Neuronal stem cell (in vitro differentiated cells): ENCODE measurements around the gene CCDC74A.

Experiments
- DNase-seq: peaks from one replicate; pipeline ENCODE4 v3.0.0-alpha.2; 2013; ENCODE audit warnings: low spot score
- H2AFZ ChIP-seq: one replicate; pipeline ENCODE4 v1.6.1; 2013; ENCODE audit warnings: mild to moderate bottlenecking, low read length, inconsistent platforms
- H2AK5ac ChIP-seq: 2 replicates; pipeline ENCODE4 v1.6.1; 2013; ENCODE audit warnings: low read depth, mild to moderate bottlenecking, inconsistent platforms, low read length, moderate library complexity, mixed read lengths
- H2BK120ac ChIP-seq: 2 replicates; pipeline ENCODE4 v1.6.1; 2013; ENCODE audit warnings: low read depth, mild to moderate bottlenecking, inconsistent platforms, low read length, moderate library complexity, mixed read lengths
- H2BK12ac ChIP-seq: one replicate; pipeline ENCODE4 v1.6.1; 2013; ENCODE audit warnings: low read length, inconsistent platforms
- H2BK15ac ChIP-seq: 2 replicates; pipeline ENCODE4 v1.6.1; 2013; ENCODE audit warnings: mild to moderate bottlenecking, low read length, inconsistent platforms, mixed read lengths
- H2BK5ac ChIP-seq: one replicate; pipeline ENCODE4 v1.6.1; 2013; ENCODE audit warnings: inconsistent platforms, mild to moderate bottlenecking, low read length, moderate library complexity
- H3K14ac ChIP-seq: one replicate; pipeline ENCODE4 v1.6.1; 2013; ENCODE audit warnings: low read length, inconsistent platforms
- H3K18ac ChIP-seq: 2 replicates; pipeline ENCODE4 v1.6.1; 2013; ENCODE audit warnings: low read length, inconsistent platforms
- H3K23ac ChIP-seq: 2 replicates; pipeline ENCODE4 v1.6.1; 2013; ENCODE audit warnings: low read depth, mild to moderate bottlenecking, mixed read lengths, low read length, inconsistent platforms; ENCODE audit not compliant: poor library complexity
- H3K27ac ChIP-seq: replicated peaks from 3 replicates; pipeline ENCODE4 v1.5.1; 2013; ENCODE audit warnings: low read length, inconsistent platforms
- H3K27me3 ChIP-seq, 3 experiments: 2 replicates each; pipeline ENCODE4 v1.6.1; 2013; ENCODE audit warnings: low read length in 3 of 3, mild to moderate bottlenecking in 2 of 3, inconsistent platforms in 1 of 3, low read depth in 1 of 3, mixed read lengths in 1 of 3, moderate library complexity in 1 of 3; ENCODE audit not compliant: control insufficient read depth in 3 of 3, insufficient read depth in 3 of 3
- H3K36me3 ChIP-seq, 2 donors: replicated peaks in 1 of 2; 2 replicates each; pipeline ENCODE4 v1.6.1; 2013; ENCODE audit warnings: low read length in 2 of 2; ENCODE audit not compliant: control insufficient read depth in 2 of 2, insufficient read depth in 2 of 2
- H3K4ac ChIP-seq: 2 replicates; pipeline ENCODE4 v1.6.1; 2013; ENCODE audit warnings: inconsistent platforms, mild to moderate bottlenecking, low read length, moderate library complexity
- H3K4me1 ChIP-seq, 2 donors: 1 replicate in 1 of 2; 2 replicates in 1 of 2; pipeline ENCODE4 v1.6.1; 2013; ENCODE audit warnings: low read length in 2 of 2, low read depth in 1 of 2; ENCODE audit not compliant: control insufficient read depth in 2 of 2, insufficient read depth in 1 of 2
- H3K4me2 ChIP-seq: one replicate; pipeline ENCODE4 v1.6.1; 2013; ENCODE audit warnings: mild to moderate bottlenecking, low read length, inconsistent platforms; ENCODE audit not compliant: insufficient read depth, poor library complexity, severe bottlenecking
- H3K4me3 ChIP-seq, 2 donors: 2 replicates each; pipeline ENCODE4 v1.5.1; 2013; ENCODE audit warnings: low read length in 2 of 2, mild to moderate bottlenecking in 2 of 2, inconsistent platforms in 1 of 2, moderate library complexity in 1 of 2
- H3K79me1 ChIP-seq: one replicate; pipeline ENCODE4 v1.6.1; 2013; ENCODE audit warnings: low read depth, mild to moderate bottlenecking, inconsistent platforms, low read length, moderate library complexity
- H3K9ac ChIP-seq: one replicate; pipeline ENCODE4 v1.6.1; 2013; ENCODE audit warnings: mild to moderate bottlenecking, low read depth, low read length, inconsistent platforms; ENCODE audit not compliant: poor library complexity
- H3K9me3 ChIP-seq, 2 donors: replicated peaks in 1 of 2; 2 replicates each; pipeline versions ENCODE3 to v1.6.1; 2013; ENCODE audit warnings: low read length in 2 of 2, mild to moderate bottlenecking in 2 of 2, inconsistent platforms in 1 of 2, low read depth in 1 of 2, mixed read lengths in 1 of 2, moderate library complexity in 1 of 2; ENCODE audit not compliant: control insufficient read depth in 2 of 2, insufficient read depth in 1 of 2
- H4K8ac ChIP-seq: one replicate; pipeline ENCODE4 v1.6.1; 2013; ENCODE audit warnings: low read depth, mild to moderate bottlenecking, inconsistent platforms, low read length, moderate library complexity
- H4K91ac ChIP-seq: one replicate; pipeline ENCODE4 v1.6.1; 2013; ENCODE audit warnings: low read length, low read depth, mild to moderate bottlenecking, inconsistent platforms; ENCODE audit not compliant: poor library complexity
- WGBS, 2 donors: extraction: QIAGEN DNeasy Blood & Tissue Kit; methylation state at CpG; one replicate each; pipeline ENCODE4 v1.1.7; 2013; ENCODE audit warnings: missing lambda C conversion rate in 2 of 2, mixed read lengths in 1 of 2; ENCODE audit not compliant: insufficient read length in 2 of 2, insufficient replicate concordance in 1 of 2; ENCODE audit errors: extremely low coverage in 2 of 2; 5-methylcytosine and 5-hydroxymethylcytosine counted together

Gene CCDC74A

GRCh38 chr2:131577812-131578211 lies 50.1 kb downstream of the CCDC74A start:
- Histone ChIP-seq H4K91ac (no peak overlapping the region), H2BK15ac (no peak overlapping the region), H3K23ac (no peak overlapping the region), H3K27me3 (peaks cover 0 to 11% (median 0%) of the 10 kb centered on the region in 3 experiments), H2BK5ac (no peak overlapping the region), H3K27ac (no peak overlapping the region), H2BK12ac (no peak overlapping the region), H3K18ac (no peak overlapping the region), H3K36me3 (no peaks in the 10 kb centered on the region), H3K14ac (no peak overlapping the region), H3K4ac (no peak overlapping the region), H4K8ac (no peak overlapping the region), H3K79me1 (no peaks in the 10 kb centered on the region), H2BK120ac (no peak overlapping the region), H3K4me1 (peaks cover 0 to 3% of the 10 kb centered on the region in 2 donors), H3K9ac (no peak overlapping the region), H3K4me2 (no peak overlapping the region), H2AFZ (no peak overlapping the region), H3K9me3 (no peaks in the 10 kb centered on the region), H2AK5ac (no peak overlapping the region), H3K4me3 (no peak overlapping the region)
- WGBS, 2 donors: no CpG with 5 or more reads among the region's 4 CpGs
- DNase-seq: no peak

GRCh38 chr2:131580187-131580586 lies 52.5 kb downstream of the CCDC74A start:
- Histone ChIP-seq H2AK5ac (no peak overlapping the region), H2AFZ (no peak overlapping the region), H3K4me3 (peak overlapping the region in 1 of 2 donors; percentile 34), H2BK120ac (no peak overlapping the region), H3K4ac (no peak overlapping the region), H3K14ac (no peak overlapping the region), H3K4me2 (no peak overlapping the region), H3K79me1 (no peaks in the 10 kb centered on the region), H4K8ac (no peak overlapping the region), H3K4me1 (peaks cover 0 to 3% of the 10 kb centered on the region in 2 donors), H3K27me3 (peaks cover 0 to 7% (median 0%) of the 10 kb centered on the region in 3 experiments), H3K18ac (no peak overlapping the region), H2BK5ac (no peak overlapping the region), H3K9me3 (no peaks in the 10 kb centered on the region), H3K36me3 (no peaks in the 10 kb centered on the region), H3K23ac (no peak overlapping the region), H4K91ac (no peak overlapping the region), H3K9ac (no peak overlapping the region), H2BK12ac (no peak overlapping the region), H2BK15ac (no peak overlapping the region), H3K27ac (no peak overlapping the region)
- no peak for DNase-seq
- WGBS, 2 donors: no CpG with 5 or more reads among the region's 7 CpGs
